H1 (cell line): ENCODE results near the gene POMP. TPM values are rescaled to one million over a fixed set of nuclear protein-coding genes. Genes with fewer than 3 reads are reported as not detected.

Experiments
- CTCF ChIA-PET: fragments of 300-600 bp; sonication (Branson Sonifier 250); formaldehyde crosslinking; loops from one replicate; lab custom pipeline; 2021; ENCODE audit not compliant: partially characterized antibody; lab: Charles Lee
- POLR2A ChIA-PET: fragments of 300-600 bp; sonication (Branson Sonifier 250); formaldehyde crosslinking; loops from one replicate; lab custom pipeline; 2021; ENCODE audit warnings: inconsistent platforms; ENCODE audit not compliant: partially characterized antibody; lab: Charles Lee
- DNase-seq, 2 experiments: peaks; one replicate each; pipeline versions ENCODE4 v3.0.0 to v3.0.0-alpha.2; 2010 to 2022; ENCODE audit warnings: low spot score in 2 of 2, low read depth in 1 of 2, mixed read lengths in 1 of 2
- FAIRE-seq: peaks from 2 replicates; lab custom pipeline; 2011; peaks lifted over from hg19 to GRCh38; lab: Jason Lieb, UNC
- H2AFZ ChIP-seq: 2 replicates; pipeline ENCODE4 v1.8.1; 2012; ENCODE audit warnings: low read length, inconsistent platforms
- H2AK5ac ChIP-seq: 2 replicates; pipeline ENCODE4 v1.6.1; 2013; ENCODE audit warnings: low read depth, low read length
- H2BK120ac ChIP-seq: replicated peaks from 2 replicates; pipeline ENCODE3; 2013; ENCODE audit warnings: low read depth, low read length, inconsistent platforms
- H2BK12ac ChIP-seq: 2 replicates; pipeline ENCODE4 v1.6.1; 2013; ENCODE audit warnings: low read depth, low read length
- H2BK15ac ChIP-seq: 2 replicates; pipeline ENCODE4 v1.6.1; 2013; ENCODE audit warnings: low read length
- H2BK20ac ChIP-seq: 2 replicates; pipeline ENCODE4 v1.6.1; 2013; ENCODE audit warnings: low read length
- H2BK5ac ChIP-seq: 2 replicates; pipeline ENCODE4 v1.6.1; 2013; ENCODE audit warnings: low read depth, low read length
- H3K14ac ChIP-seq: 2 replicates; pipeline ENCODE4 v1.6.1; 2013; ENCODE audit warnings: inconsistent platforms; ENCODE audit not compliant: insufficient read length
- H3K18ac ChIP-seq: 2 replicates; pipeline ENCODE4 v1.6.1; 2013; ENCODE audit warnings: low read length; ENCODE audit errors: extremely low read depth
- H3K23ac ChIP-seq: 2 replicates; pipeline ENCODE4 v1.6.1; 2013; ENCODE audit warnings: inconsistent platforms; ENCODE audit not compliant: insufficient read length
- H3K23me2 ChIP-seq: 2 replicates; pipeline ENCODE4 v1.6.1; 2013; ENCODE audit warnings: low read depth, low read length
- H3K27ac ChIP-seq: 2 replicates; pipeline ENCODE4 v1.6.1; 2011; ENCODE audit warnings: low read depth, low read length, inconsistent platforms
- H3K27me3 ChIP-seq, 4 experiments: replicated peaks in 1 of 4; 1 replicate in 1 of 4; 2 replicates in 3 of 4; pipeline versions ENCODE4 v1.6.1 to v1.8.1; 2011 to 2013; ENCODE audit warnings: low read length in 3 of 4, mild to moderate bottlenecking in 3 of 4, inconsistent platforms in 2 of 4, mixed read lengths in 2 of 4, moderate library complexity in 1 of 4; ENCODE audit not compliant: control insufficient read depth in 3 of 4, insufficient read depth in 3 of 4; ENCODE audit errors: extremely low read depth in 1 of 4
- H3K36me3 ChIP-seq, 4 experiments: 2 replicates each; pipeline versions ENCODE4 v1.6.1 to v1.8.1; 2011 to 2013; ENCODE audit warnings: mild to moderate bottlenecking in 4 of 4, low read length in 3 of 4, moderate library complexity in 2 of 4, control low read depth in 1 of 4, inconsistent platforms in 1 of 4; ENCODE audit not compliant: insufficient read depth in 4 of 4, control insufficient read depth in 2 of 4
- H3K4ac ChIP-seq: replicated peaks from 2 replicates; pipeline ENCODE3; 2013; ENCODE audit warnings: low read length, low read depth, mixed read lengths, inconsistent platforms; ENCODE audit not compliant: insufficient read length
- H3K4me1 ChIP-seq, 4 experiments: replicated peaks in 1 of 4; 1 replicate in 1 of 4; 2 replicates in 3 of 4; pipeline versions ENCODE4 v1.6.1 to v1.8.1; 2011 to 2013; ENCODE audit warnings: low read length in 3 of 4, inconsistent platforms in 2 of 4, mixed read lengths in 1 of 4; ENCODE audit not compliant: insufficient read depth in 4 of 4, control insufficient read depth in 3 of 4
- H3K4me2 ChIP-seq, 2 experiments: 2 replicates each; pipeline versions ENCODE4 v1.6.1 to v1.8.1; 2011 to 2013; ENCODE audit warnings: low read depth in 2 of 2, low read length in 2 of 2, control low read depth in 1 of 2, inconsistent platforms in 1 of 2, mild to moderate bottlenecking in 1 of 2; ENCODE audit not compliant: insufficient read depth in 1 of 2
- H3K4me3 ChIP-seq, 4 experiments: fragments of 200-600, 300-600 bp in 1 of 4; sonication (generic), shearing (Covaris generic), sonication (Bioruptor Twin) in 1 of 4; 2 replicates each; pipeline versions ENCODE4 v1.5.1 to v1.8.1; 2011 to 2016; ENCODE audit warnings: low read length in 4 of 4, low read depth in 3 of 4, control low read depth in 2 of 4, inconsistent platforms in 2 of 4, mild to moderate bottlenecking in 2 of 4, mixed read lengths in 1 of 4, moderate library complexity in 1 of 4; ENCODE audit not compliant: insufficient read depth in 2 of 4; ENCODE audit errors: extremely low read depth in 1 of 4
- H3K56ac ChIP-seq: replicated peaks from 2 replicates; pipeline ENCODE3; 2013; ENCODE audit warnings: low read depth, mild to moderate bottlenecking, mixed read lengths, low read length, inconsistent platforms; ENCODE audit not compliant: insufficient read length
- H3K79me1 ChIP-seq: 2 replicates; pipeline ENCODE4 v1.6.1; 2013; ENCODE audit warnings: low read depth, low read length, control low read depth
- H3K79me2 ChIP-seq, 2 experiments: 2 replicates each; pipeline versions ENCODE4 v1.6.1 to v1.8.1; 2012 to 2013; ENCODE audit warnings: low read length in 2 of 2, mild to moderate bottlenecking in 2 of 2, inconsistent platforms in 1 of 2; ENCODE audit not compliant: insufficient read depth in 2 of 2, control insufficient read depth in 1 of 2
- H3K9ac ChIP-seq, 4 experiments: replicated peaks in 1 of 4; 1 replicate in 1 of 4; 2 replicates in 3 of 4; pipeline versions ENCODE4 v1.6.1 to v1.8.1; 2011 to 2013; ENCODE audit warnings: low read depth in 3 of 4, low read length in 3 of 4, control low read depth in 2 of 4, mild to moderate bottlenecking in 2 of 4, moderate library complexity in 2 of 4, inconsistent platforms in 1 of 4; ENCODE audit errors: extremely low read depth in 1 of 4
- H3K9me3 ChIP-seq, 2 experiments: 2 replicates each; pipeline versions ENCODE4 v1.6.1 to v1.8.1; 2012 to 2013; ENCODE audit warnings: mild to moderate bottlenecking in 2 of 2, moderate library complexity in 2 of 2, control low read depth in 1 of 2, inconsistent platforms in 1 of 2, low read depth in 1 of 2, low read length in 1 of 2, mixed read lengths in 1 of 2; ENCODE audit not compliant: insufficient read depth in 2 of 2
- H4K20me1 ChIP-seq, 2 experiments: replicated peaks in 1 of 2; 2 replicates each; pipeline versions ENCODE3 to v1.8.1; 2011 to 2013; ENCODE audit warnings: inconsistent platforms in 2 of 2, low read length in 2 of 2, mild to moderate bottlenecking in 1 of 2; ENCODE audit not compliant: insufficient read depth in 2 of 2, control insufficient read depth in 1 of 2
- H4K5ac ChIP-seq: 2 replicates; pipeline ENCODE4 v1.6.1; 2013; ENCODE audit warnings: low read length, low read depth, mixed read lengths, inconsistent platforms; ENCODE audit not compliant: insufficient read length
- H4K8ac ChIP-seq: 2 replicates; pipeline ENCODE4 v1.8.0; 2013; ENCODE audit warnings: mild to moderate bottlenecking, moderate library complexity, low read length, inconsistent platforms; ENCODE audit not compliant: insufficient read depth; ENCODE audit errors: extremely low read depth
- H4K91ac ChIP-seq: replicated peaks from 2 replicates; pipeline ENCODE3; 2013; ENCODE audit warnings: low read length, mixed read lengths, inconsistent platforms; ENCODE audit not compliant: insufficient read length
- ASH2L ChIP-seq: fragments of 200-600, 300-600 bp; sonication (generic); IDR thresholded peaks from one replicate; pipeline ENCODE4 v1.7.1; 2017; ENCODE audit warnings: low read length
- EGR1 ChIP-seq: IDR thresholded peaks from 2 replicates; pipeline ENCODE4 v1.6.1; 2011; ENCODE audit warnings: low read depth, low read length, borderline replicate concordance
- KDM4A ChIP-seq: IDR thresholded peaks from one replicate; pipeline ENCODE4 v1.7.1; 2012; ENCODE audit warnings: low read depth, mild to moderate bottlenecking, moderate library complexity, low read length, inconsistent platforms; ENCODE audit not compliant: severe bottlenecking
- MAX ChIP-seq: IDR thresholded peaks from 2 replicates; pipeline ENCODE4 v1.6.1; 2012; ENCODE audit warnings: inconsistent platforms
- TAF1 ChIP-seq: IDR thresholded peaks from 2 replicates; pipeline ENCODE4 v1.6.1; 2011; ENCODE audit warnings: mild to moderate bottlenecking, low read depth, low read length
- WGBS, 2 experiments: shearing (Covaris generic) in 1 of 2; methylation state at CpG; one replicate each; pipeline versions ENCODE4 v1.1.6 to v1.1.7; 2013 to 2015; ENCODE audit warnings: low lambda C conversion rate in 2 of 2, mixed read lengths in 2 of 2, inconsistent platforms in 1 of 2, low coverage in 1 of 2, missing lambda C conversion rate in 1 of 2; ENCODE audit not compliant: insufficient replicate concordance in 2 of 2, insufficient coverage in 1 of 2, insufficient read length in 1 of 2; ENCODE audit errors: extremely low coverage in 1 of 2, missing lambda C conversion rate in 1 of 2; 5-methylcytosine and 5-hydroxymethylcytosine counted together
- long read RNA-seq, 2 experiments: library from RNA in 1 of 2; library from capped mRNA in 1 of 2; stranded (forward); transcript quantifications; one replicate each; pipeline ENCODE4 v2.0.0, GENCODE V29; 2021; ENCODE audit warnings: inconsistent platforms in 1 of 2
- polyA minus RNA-seq, 3 experiments: library from RNA; depleted of rRNA, polyadenylated mRNA; stranded (reverse); fragments of >200 nt; gene quantifications; 1 replicate in 2 of 3; 2 replicates in 1 of 3; pipeline ENCODE4 v1.2.3, GENCODE V29; 2011
- polyA plus RNA-seq, 7 experiments: library from polyadenylated mRNA; depleted of rRNA in 3 of 7; stranded (reverse) in 5 of 7; unstranded in 2 of 7; fragments of >200 nt in 5 of 7; fragments of 200-250 nt in 2 of 7; gene quantifications; 1 replicate in 5 of 7; 2 replicates in 1 of 7; 4 replicates in 1 of 7; pipeline versions ENCODE4 v1.2.1 to v1.2.3, GENCODE V29; 2011 to 2013; ENCODE audit warnings: missing spikeins in 2 of 7, mixed read lengths in 2 of 7
- total RNA-seq: library from RNA; stranded (reverse); fragmentation: NEBNext Ultra II Directional; extraction: Animal tissue kit (Norgen Biotek cat#: 25700); gene quantifications from 2 replicates; pipeline ENCODE4 v1.2.1, GENCODE V29; 2021

POMP gene, protein sequence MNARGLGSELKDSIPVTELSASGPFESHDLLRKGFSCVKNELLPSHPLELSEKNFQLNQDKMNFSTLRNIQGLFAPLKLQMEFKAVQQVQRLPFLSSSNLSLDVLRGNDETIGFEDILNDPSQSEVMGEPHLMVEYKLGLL
- total RNA-seq (111 and 115 TPM in 2 replicates), polyA plus RNA-seq (2011; rRNA removed) (16.1 and 38.4 TPM in 2 replicates), polyA minus RNA-seq (2011; rRNA and poly(A)+ RNA removed) (17.9 and 21.3 TPM in 2 replicates)
- 42.5 TPM for polyA plus RNA-seq (2011; cell fraction: cytosol; rRNA removed)
- 5.1 TPM for polyA plus RNA-seq (2011; cell fraction: nucleus; rRNA removed)
- polyA plus RNA-seq (2012, experiment 1 of 2), result 107 to 210 TPM (median 113 TPM) in 4 replicates
- 79.5 TPM for polyA plus RNA-seq (2012, experiment 2 of 2)
- polyA plus RNA-seq (2013, experiment 1 of 2), result 131 TPM
- 131 TPM for polyA plus RNA-seq (2013, experiment 2 of 2)
- 20.0 TPM for polyA minus RNA-seq (2011; cell fraction: cytosol; rRNA and poly(A)+ RNA removed)
- 11.6 TPM for polyA minus RNA-seq (2011; cell fraction: nucleus; rRNA and poly(A)+ RNA removed)
- long read RNA-seq, experiment 1, transcript POMP-201 (6 exons, 1,330 nt), result major isoform, 288 of 391 reads
- long read RNA-seq, experiment 1, partial matches to known transcripts, result 82 of 391 reads
- long read RNA-seq, experiment 1, other reads (novel, unspliced or antisense), result 21 of 391 reads
- long read RNA-seq, experiment 2, transcript POMP-201 (6 exons, 1,330 nt), result major isoform, 72 of 73 reads
- long read RNA-seq, experiment 2, partial matches to known transcripts, result 0 of 73 reads
- long read RNA-seq, experiment 2, other reads (novel, unspliced or antisense), result 1 of 73 reads

DNA sequence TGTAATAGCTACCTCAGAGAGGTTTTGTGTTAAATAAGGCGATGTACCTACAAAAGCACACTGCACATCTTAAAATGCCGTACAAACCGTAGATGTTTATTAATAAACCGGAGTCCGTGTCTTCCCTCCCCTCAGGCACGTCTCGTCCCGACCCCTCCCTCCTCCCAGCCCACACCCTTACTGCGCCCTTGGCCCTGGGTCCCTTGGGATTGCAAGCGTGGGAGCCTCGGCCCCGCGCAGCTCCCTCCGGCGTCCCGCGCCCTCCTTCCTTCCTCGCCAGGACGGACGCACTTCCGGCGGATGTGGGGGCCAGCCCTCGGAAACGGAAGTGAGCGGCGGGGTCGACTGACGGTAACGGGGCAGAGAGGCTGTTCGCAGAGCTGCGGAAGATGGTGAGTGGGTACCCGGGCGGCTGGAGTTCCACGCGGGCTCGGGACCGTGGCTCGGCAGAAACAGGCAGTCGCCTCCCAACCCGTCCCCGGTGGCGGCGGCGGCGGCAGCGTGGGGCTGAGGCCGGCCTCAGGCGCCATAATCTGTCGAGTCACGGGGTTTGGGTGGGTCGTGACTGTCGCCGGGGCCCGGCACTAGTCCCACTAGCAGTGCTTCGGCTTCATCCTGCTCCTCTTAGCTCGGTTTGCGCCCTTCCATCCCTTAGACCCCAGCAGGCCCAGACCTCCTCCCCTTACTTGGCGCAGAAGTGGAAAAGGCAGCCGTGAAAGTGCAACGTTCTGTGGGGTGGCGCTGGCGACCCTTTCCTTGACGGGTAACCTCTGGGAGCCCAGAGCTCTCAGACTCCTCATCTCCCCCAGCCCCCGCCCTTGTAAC, at the start of gene POMP:
Gene POMP (plus strand): TSS at position 335 of the 825 bp plus-strand sequence. CDS start 55 bp downstream, at position 390.
- peak within 1 kb of the TSS; percentile 53; the same call in 1 of the 2 replicates for H3K18ac ChIP-seq
- peak within 1 kb of the TSS; percentile 32 for H3K56ac ChIP-seq
- peak within 1 kb of the TSS; percentile 75 for H2BK120ac ChIP-seq
- H2AFZ ChIP-seq, result peak within 1 kb of the TSS; percentile 37; the same call in 1 of the 2 replicates
- peaks cover 9 to 15% (median 14%) of the 10 kb centered on the region in 4 experiments for H3K36me3 ChIP-seq
- no peak within 1 kb of the TSS for H2BK20ac ChIP-seq
- H3K9me3 ChIP-seq, result no peaks in the 10 kb centered on the region
- peaks cover 4 to 6% of the 10 kb centered on the region in 2 experiments for H4K20me1 ChIP-seq
- no peak within 1 kb of the TSS for H4K91ac ChIP-seq
- WGBS, 2 experiments, result 2% methylated on average over 51 of the region's 64 CpGs; no CpG with 5 or more reads in 1 of the 2 experiments
- H3K4me2 ChIP-seq, result peak within 1 kb of the TSS; percentile 80 to 82
- POLR2A ChIA-PET, result interaction anchor here (0.8 to 1.9 kb wide), 7 partner anchors 22 to 335 kb away, joined by 3 to 4 read pairs (median 3); partner anchors contain the start of gene FLT1
- no peaks in the 10 kb centered on the region for H3K27me3 ChIP-seq
- CTCF ChIA-PET, result interaction anchor here (0.8 to 1.7 kb wide), 5 partner anchors 19 to 262 kb away, joined by 3 to 7 read pairs (median 4); no protein-coding TSS in a partner anchor
- peaks cover 3 to 12% (median 8%) of the 10 kb centered on the region in 4 experiments; a peak in 6 of 7 replicates for H3K4me1 ChIP-seq
- no peak within 1 kb of the TSS for H3K4ac ChIP-seq
- H2BK12ac ChIP-seq, result no peak within 1 kb of the TSS
- H3K27ac ChIP-seq, result peak within 1 kb of the TSS; percentile 65
- H3K14ac ChIP-seq, result no peak within 1 kb of the TSS
- FAIRE-seq (no peak), DNase-seq (peak; percentile 41 to 85)
- no peak within 1 kb of the TSS for H2BK15ac ChIP-seq
- no peak within 1 kb of the TSS for H3K23ac ChIP-seq
- H2AK5ac ChIP-seq, result 0 out of 2 replicates have a peak within 1 kb of the TSS, but pooled peaks have one; percentile 48
- peaks cover 22 to 72% of the 10 kb centered on the region in 2 experiments for H3K79me2 ChIP-seq
- peak within 1 kb of the TSS; percentile 67 for H4K5ac ChIP-seq
- H3K79me1 ChIP-seq, result peaks cover 5% of the 10 kb centered on the region
- no peaks in the 10 kb centered on the region for H3K23me2 ChIP-seq
- H3K4me3 ChIP-seq, result peak within 1 kb of the TSS; percentile 93 to 99 (median 95)
- peak within 1 kb of the TSS; percentile 96 for H4K8ac ChIP-seq
- peak within 1 kb of the TSS; percentile 76; the same call in 1 of the 2 replicates for H2BK5ac ChIP-seq
- peak within 1 kb of the TSS; percentile 63 to 93 (median 72) for H3K9ac ChIP-seq
- TF ChIP-seq ASH2L, result peak; percentile 90
- TF ChIP-seq TAF1, result peak; percentile 78; the same call in 1 of the 2 replicates
- peak; percentile 34; the same call in 1 of the 2 replicates for TF ChIP-seq EGR1
- peak; percentile 88 for TF ChIP-seq KDM4A
- TF ChIP-seq MAX, result peak; percentile 67; the same call in 1 of the 2 replicates
